GM12873 (cell line): Measurements from ENCODE around the gene MYRF.

Experiments used
- TF ChIP-seq, protein P1 (sequence below): IDR thresholded peaks from 2 replicates; pipeline ENCODE4 v1.5.1; 2012; ENCODE audit warnings: low read depth, mild to moderate bottlenecking, moderate library complexity, low read length, control low read depth; ENCODE audit not compliant: insufficient read depth; ENCODE audit errors: missing control alignments

Gene MYRF

DNA sequence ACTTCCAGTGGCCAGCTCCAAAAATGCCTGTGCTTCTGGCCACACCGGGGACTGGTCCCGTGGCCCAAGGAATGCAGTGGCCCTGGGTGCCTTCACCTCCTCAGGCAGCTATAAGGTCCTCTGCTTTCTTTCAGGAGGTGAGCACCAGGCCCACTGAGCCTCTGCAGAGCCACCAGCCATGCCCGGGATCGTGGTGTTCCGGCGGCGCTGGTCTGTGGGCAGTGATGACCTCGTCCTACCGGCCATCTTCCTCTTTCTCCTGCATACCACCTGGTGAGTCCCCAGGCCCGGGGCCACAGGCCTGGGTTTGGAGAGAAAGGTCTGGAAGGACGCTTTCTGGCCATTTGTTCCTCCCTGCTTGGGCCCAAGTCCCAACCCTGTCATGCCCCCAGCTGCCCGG, 32.5 kb upstream of the MYRF start:
- TF ChIP-seq, protein P1, sequence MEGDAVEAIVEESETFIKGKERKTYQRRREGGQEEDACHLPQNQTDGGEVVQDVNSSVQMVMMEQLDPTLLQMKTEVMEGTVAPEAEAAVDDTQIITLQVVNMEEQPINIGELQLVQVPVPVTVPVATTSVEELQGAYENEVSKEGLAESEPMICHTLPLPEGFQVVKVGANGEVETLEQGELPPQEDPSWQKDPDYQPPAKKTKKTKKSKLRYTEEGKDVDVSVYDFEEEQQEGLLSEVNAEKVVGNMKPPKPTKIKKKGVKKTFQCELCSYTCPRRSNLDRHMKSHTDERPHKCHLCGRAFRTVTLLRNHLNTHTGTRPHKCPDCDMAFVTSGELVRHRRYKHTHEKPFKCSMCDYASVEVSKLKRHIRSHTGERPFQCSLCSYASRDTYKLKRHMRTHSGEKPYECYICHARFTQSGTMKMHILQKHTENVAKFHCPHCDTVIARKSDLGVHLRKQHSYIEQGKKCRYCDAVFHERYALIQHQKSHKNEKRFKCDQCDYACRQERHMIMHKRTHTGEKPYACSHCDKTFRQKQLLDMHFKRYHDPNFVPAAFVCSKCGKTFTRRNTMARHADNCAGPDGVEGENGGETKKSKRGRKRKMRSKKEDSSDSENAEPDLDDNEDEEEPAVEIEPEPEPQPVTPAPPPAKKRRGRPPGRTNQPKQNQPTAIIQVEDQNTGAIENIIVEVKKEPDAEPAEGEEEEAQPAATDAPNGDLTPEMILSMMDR: no peak

DNA sequence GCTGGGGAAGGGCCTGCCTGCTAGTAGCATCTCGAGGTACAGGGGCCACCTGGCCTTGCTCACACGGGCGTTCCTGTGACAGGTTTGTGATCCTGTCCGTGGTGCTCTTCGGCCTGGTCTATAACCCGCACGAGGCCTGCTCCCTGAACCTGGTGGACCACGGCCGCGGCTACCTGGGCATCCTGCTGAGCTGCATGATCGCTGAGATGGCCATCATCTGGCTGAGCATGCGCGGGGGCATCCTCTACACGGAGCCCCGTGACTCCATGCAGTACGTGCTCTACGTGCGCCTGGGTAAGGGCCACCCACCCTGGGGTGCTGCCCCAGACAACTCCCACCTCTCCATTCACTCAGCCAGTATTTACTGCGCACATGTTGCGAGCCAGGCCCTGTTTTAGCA, 31.8 kb upstream of the MYRF start:
- TF ChIP-seq, protein P1: no peak

DNA sequence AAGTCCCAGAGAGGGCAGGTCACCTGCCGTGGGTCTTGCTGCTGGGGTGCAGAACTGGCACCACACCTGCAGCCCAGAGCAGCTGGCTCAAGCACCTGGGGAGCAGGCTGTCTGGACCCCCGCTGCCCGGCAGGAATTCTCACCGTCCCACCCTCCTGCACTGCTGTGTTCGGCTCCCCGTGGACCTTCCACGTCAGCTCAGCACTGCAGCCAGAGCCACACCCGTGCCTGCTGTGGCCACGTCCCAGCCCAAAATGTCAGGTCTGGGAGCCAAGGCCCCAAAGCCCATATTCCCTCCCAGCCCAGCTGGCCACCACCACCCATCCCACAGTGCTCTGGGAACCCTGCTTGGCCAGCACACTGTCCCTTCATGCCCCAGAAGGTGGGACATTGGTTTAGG, 28.0 kb upstream of the MYRF start:
- TF ChIP-seq, protein P1: no peak

DNA sequence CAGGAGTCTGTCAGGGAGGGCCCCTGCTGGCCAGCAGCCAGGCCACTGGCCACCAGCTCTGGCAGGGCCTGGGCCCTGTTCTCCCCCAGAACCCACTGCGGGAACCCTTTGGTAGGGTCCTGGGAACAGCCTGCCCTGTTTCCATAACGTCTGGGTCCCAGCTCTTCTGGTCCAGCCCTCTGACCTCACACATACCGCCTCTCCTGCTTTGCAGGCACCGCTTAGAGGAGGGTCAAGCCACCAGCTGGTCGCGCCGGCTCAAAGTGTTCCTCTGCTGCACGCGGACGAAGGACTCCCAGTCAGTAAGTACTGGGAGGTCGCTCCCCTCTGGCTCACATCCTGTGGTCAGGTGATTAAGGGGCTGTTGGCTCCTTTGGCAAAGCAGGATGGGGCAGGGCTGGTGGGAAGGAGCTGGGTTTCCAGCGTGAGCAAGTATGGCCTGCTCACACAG, 26.6 kb upstream of the MYRF start:
- TF ChIP-seq, protein P1: no peak

DNA sequence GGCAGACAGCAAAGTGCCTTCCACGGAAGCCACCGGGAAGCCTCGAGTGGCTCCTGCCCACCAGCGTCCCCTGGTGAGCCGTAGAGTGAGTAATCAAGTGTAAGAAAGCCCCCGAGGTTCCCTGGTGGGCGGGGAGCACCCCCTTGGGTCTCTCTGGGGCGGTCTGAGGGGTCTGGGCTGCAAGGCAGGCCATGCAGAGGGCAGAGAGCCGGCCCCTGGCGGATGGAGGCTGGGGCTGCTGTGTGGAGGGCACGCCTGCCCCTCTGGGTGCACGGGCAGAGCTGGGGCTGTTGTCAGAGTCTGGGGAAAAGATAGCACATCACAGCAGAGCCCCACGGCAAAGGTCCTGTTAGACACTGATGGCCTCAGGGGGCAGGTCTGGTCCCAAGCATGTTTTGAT, 25.7 kb upstream of the MYRF start:
- TF ChIP-seq, protein P1: no peak

DNA sequence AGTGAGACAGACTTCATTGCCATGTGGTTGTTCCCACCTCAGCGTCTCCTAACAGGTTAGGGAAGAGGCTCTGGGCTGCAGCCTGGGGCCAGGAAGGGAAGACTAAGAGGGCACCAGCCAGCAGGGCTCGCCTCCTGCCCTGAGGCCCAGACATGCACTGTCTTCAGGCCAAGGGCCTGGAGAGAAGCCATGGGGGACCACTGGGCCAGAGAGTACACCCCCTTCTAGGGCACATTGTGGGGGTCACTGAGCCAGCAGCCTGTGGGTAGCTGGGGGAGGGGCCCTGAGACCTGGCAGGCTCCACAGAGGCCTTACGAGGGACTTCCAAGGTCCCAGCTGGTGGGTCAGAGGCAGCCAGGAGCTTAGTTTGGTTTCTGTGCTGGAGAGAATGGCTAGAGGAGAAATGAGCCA, 25.0 kb upstream of the MYRF start:
- TF ChIP-seq, protein P1: no peak

DNA sequence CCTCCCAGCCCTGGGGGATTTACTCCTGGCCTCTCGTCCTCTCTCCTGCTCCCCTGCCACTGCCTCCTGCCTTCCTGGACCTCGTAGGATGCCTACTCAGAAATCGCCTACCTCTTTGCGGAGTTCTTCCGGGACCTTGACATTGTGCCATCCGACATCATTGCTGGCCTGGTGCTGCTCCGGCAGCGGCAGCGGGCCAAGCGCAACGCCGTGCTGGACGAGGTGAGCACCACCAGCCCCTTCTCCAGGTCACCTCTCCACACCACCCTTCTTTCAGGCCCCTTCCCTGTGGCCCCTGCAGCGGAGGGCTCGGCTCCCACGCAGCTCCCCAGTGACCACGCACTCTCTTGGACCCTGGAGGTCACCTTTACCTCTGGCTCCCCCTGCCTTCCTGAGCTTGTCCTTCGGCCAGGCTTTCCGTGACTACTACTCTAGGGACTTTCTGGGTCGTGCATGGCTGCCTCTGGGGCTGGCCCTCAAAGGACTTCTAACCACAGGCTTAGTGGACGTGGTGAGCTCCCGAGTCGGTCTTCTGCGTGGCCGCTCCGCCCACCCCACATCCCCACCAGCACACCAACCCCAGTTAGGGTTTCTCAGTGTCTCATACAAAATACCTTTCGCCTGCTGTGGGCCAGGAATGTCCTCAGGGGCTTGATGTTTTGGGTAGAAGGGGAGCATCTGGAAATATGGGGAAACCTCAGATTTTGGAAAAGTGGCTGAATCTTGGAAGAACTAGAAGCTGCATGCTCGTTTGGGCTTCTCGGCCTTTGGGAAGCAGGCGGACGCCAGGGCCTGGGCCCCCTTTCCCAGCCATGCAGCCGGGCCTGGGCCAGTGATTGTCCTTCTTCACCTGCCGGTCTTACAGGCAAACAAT, 24.1 kb upstream of the MYRF start:
- TF ChIP-seq, protein P1: no peak
